SU-DHL-6 (cell line): ENCODE results near the gene COL5A1.

Experiments
- EZH2phosphoT487 ChIP-seq: fragments of 200-600 bp; sonication (generic), shearing (Covaris generic); conservative IDR thresholded peaks from 2 replicates; pipeline ENCODE4 v1.6.1; 2018; ENCODE audit warnings: mild to moderate bottlenecking, antibody characterized with exemption, low read length, moderate library complexity, mixed read lengths
- TF ChIP-seq, protein P1 (sequence below): fragments of 200-600 bp; sonication (generic); IDR thresholded peaks from one replicate; pipeline ENCODE4 v1.5.1; 2017; ENCODE audit warnings: antibody characterized with exemption, mild to moderate bottlenecking, low read length, moderate library complexity; ENCODE audit not compliant: insufficient read depth, poor library complexity, severe bottlenecking

DNA sequence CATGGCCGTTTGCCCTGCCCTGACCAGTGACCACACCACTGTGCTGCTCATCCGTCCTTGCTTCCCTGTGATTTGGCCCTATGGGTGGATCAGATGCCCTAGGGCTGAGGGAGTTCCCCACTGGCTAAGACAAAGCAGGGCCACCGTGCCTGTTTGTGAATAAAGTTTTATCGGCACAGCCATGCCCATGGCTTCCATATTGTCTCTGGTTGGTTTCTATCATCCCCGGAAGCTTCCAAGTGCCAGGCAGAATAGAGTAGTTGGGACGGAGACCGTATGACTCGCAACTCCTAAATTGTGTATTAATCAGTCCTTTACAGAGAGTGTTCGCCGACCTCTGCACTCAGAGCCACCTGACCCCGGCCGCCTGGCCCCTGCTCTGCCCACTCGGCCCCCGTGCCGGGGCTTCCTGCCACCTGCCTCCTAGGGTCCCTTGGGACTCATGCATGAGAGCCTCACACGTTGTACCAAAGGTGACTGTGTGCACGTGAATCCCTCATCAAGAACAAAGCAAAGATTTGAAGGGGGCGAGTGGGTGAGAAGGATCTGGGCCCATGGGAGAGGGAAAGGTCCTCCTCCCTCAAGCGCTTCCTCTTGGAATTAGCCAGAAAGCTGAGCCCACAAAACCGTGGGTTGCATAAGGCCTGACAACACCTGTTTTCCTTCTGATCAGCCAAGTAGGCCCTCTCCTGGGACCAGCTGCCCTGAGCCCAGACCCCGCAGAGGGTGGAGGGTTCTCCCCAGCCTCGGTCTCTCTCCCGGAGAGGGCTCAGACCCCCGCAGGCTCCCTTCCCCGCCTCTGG is 227.3 kb downstream of the COL5A1 start:
- no peak for TF ChIP-seq EZH2phosphoT487
- TF ChIP-seq, protein P1, sequence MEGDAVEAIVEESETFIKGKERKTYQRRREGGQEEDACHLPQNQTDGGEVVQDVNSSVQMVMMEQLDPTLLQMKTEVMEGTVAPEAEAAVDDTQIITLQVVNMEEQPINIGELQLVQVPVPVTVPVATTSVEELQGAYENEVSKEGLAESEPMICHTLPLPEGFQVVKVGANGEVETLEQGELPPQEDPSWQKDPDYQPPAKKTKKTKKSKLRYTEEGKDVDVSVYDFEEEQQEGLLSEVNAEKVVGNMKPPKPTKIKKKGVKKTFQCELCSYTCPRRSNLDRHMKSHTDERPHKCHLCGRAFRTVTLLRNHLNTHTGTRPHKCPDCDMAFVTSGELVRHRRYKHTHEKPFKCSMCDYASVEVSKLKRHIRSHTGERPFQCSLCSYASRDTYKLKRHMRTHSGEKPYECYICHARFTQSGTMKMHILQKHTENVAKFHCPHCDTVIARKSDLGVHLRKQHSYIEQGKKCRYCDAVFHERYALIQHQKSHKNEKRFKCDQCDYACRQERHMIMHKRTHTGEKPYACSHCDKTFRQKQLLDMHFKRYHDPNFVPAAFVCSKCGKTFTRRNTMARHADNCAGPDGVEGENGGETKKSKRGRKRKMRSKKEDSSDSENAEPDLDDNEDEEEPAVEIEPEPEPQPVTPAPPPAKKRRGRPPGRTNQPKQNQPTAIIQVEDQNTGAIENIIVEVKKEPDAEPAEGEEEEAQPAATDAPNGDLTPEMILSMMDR: no peak
